Bronchial epithelial cell (primary cell): Measurements from ENCODE around the gene MBNL3. TPM values are rescaled to one million over a fixed set of nuclear protein-coding genes. Genes with fewer than 3 reads are reported as not detected.

ENCODE experiments used
- DNase-seq: peaks from one replicate; pipeline ENCODE4 v3.0.0-alpha.2; 2010; ENCODE audit warnings: low read depth
- FAIRE-seq: peaks from 2 replicates; lab custom pipeline; 2011; peaks lifted over from hg19 to GRCh38; lab: Jason Lieb, UNC
- H3K27me3 ChIP-seq: 2 replicates; pipeline ENCODE4 v1.5.1; 2011; ENCODE audit warnings: low read length; ENCODE audit not compliant: control insufficient read depth, insufficient read depth
- H3K36me3 ChIP-seq: 2 replicates; pipeline ENCODE4 v1.5.1; 2011; ENCODE audit warnings: low read length; ENCODE audit not compliant: control insufficient read depth, insufficient read depth
- H3K4me3 ChIP-seq: 2 replicates; pipeline ENCODE4 v1.5.1; 2011; ENCODE audit warnings: mild to moderate bottlenecking, low read depth, low read length, control low read depth
- total RNA-seq: library from RNA; depleted of rRNA; stranded (reverse); fragments of >200 nt; gene quantifications from 2 replicates; pipeline ENCODE4 v1.2.1, GENCODE V29; 2014
- TF ChIP-seq, protein P1 (sequence below): IDR thresholded peaks from 2 replicates; pipeline ENCODE4 v1.5.1; 2011; ENCODE audit warnings: mild to moderate bottlenecking, moderate library complexity, low read length, control low read depth, inconsistent platforms; ENCODE audit not compliant: insufficient read depth, severe bottlenecking

The MBNL3 gene
- total RNA-seq, 1 donor from 2014 or later = 3.7 TPM

DNA sequence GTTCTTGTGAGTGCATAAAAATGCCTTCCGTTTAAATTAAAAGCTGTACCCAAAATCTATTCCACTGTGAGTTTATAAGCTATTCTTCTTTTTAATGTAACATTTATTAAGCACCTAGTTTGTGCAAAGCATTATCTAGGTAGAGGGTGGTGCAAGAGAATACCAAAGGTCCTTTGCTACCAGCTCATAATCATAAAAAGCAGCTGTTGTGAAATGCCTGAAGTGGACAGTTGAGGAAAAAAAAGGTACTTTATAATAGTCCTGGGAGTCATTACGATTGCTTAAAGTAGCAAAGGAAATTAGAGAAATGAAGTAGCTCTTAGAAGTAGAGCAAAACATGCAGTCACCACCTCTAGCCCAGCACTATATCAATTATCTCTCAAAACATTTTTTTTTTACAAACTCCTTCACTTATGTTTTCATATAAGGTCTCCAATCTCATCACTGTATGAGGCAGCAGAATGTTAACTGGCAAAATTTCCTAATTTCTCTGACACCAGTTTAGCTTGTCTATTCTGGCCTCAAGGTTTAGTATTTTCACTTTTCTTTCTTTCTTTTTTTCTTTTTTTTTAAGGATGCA lies 2.1 kb downstream of the MBNL3 start:
- no peak overlapping the region for H3K4me3 ChIP-seq
- FAIRE-seq (no peak), DNase-seq (no peak)
- no peaks in the 10 kb centered on the region for H3K36me3 ChIP-seq
- TF ChIP-seq, protein P1, sequence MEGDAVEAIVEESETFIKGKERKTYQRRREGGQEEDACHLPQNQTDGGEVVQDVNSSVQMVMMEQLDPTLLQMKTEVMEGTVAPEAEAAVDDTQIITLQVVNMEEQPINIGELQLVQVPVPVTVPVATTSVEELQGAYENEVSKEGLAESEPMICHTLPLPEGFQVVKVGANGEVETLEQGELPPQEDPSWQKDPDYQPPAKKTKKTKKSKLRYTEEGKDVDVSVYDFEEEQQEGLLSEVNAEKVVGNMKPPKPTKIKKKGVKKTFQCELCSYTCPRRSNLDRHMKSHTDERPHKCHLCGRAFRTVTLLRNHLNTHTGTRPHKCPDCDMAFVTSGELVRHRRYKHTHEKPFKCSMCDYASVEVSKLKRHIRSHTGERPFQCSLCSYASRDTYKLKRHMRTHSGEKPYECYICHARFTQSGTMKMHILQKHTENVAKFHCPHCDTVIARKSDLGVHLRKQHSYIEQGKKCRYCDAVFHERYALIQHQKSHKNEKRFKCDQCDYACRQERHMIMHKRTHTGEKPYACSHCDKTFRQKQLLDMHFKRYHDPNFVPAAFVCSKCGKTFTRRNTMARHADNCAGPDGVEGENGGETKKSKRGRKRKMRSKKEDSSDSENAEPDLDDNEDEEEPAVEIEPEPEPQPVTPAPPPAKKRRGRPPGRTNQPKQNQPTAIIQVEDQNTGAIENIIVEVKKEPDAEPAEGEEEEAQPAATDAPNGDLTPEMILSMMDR = no peak
- H3K27me3 ChIP-seq = no peaks in the 10 kb centered on the region

DNA sequence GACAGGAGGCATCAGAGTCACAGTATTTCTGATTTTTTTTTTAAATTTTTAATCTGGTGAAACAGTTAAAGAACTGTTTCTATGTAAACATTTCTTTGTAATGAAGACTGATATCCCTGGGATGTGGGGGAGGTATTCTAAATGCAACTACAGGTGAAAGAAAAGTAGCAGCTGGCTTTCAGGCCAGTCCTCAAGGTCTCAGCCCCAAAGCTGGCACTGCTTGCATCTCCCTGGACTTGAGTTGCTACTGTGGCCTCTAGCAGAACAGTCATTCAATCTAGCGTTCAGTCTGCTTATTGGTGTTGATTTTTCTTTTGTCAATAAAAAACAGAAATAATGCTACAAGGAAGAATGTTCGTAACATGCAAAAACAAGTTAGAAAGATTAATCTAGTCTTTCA lies 4.9 kb downstream of the MBNL3 start:
- TF ChIP-seq, protein P1 = no peak
- no peak for FAIRE-seq

DNA sequence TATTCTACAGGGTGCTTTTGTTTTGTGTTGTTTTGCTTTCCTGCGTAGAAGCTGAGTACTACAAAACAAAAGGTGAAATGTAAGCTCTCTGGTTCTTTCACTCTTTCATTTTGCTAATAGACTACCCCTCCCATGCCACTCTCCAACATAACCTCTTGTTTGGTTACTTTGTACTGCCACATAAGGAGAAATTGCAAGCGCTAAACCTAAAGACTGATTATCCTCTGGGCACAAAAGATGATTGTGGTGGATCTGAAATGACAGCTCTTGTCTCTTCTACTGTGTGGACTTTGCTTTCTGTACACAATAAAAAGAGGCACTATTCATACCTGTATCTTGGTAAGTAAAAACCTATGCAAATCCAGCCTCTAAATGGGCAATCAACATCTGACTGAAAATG lies 5.3 kb downstream of the MBNL3 start:
- TF ChIP-seq, protein P1 = no peak
- DNase-seq (no peak), FAIRE-seq (no peak)
- no peaks in the 10 kb centered on the region for H3K36me3 ChIP-seq
- H3K4me3 ChIP-seq = no peak overlapping the region
- no peaks in the 10 kb centered on the region for H3K27me3 ChIP-seq

More for the DNA sequence above, 4.9 kb downstream of the MBNL3 start:
- H3K36me3 ChIP-seq = no peaks in the 10 kb centered on the region
- no peak for DNase-seq
- H3K4me3 ChIP-seq = no peak overlapping the region
- no peaks in the 10 kb centered on the region for H3K27me3 ChIP-seq

DNA sequence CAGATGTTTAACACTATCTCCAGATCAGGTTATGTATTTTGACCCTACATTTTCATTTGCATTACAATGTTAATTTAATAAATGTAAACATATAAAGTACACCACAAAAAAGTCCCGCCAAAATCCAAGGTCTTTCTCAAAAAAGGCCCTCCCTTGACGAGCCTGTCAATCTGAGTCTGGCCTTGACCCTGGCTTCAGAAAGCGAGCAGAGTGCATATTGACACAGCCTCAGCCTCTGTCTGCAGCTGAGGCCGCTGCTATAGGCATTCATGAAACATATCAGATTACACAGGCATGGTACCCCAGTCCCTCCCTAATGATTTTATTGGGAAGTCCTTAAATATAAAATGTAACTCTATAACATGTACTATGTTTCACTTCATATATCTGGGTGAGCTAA lies 6.2 kb downstream of the MBNL3 start:
- TF ChIP-seq, protein P1 = no peak
- H3K36me3 ChIP-seq = no peaks in the 10 kb centered on the region
- FAIRE-seq = no peak
- H3K4me3 ChIP-seq = no peak overlapping the region
- H3K27me3 ChIP-seq = no peaks in the 10 kb centered on the region
- DNase-seq = no peak

DNA sequence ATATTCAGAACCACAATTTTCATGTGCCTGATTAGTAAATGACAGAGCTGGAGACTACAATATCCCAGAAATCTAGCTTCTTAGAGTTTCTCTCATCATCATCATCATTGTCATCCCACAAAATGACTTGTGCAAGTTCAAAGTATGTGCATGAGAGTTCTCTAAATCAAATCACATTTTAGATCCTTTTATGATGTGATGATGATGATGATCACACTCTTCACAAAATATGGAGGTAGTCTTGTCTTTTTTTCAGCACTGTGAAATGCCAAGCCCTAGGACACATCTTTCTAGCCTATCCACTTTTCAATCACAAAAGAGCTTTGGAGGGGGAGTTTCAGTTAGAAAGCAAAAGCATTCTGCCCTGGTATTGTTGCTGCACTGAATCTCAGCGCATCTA lies 7.4 kb downstream of the MBNL3 start:
- FAIRE-seq (no peak), DNase-seq (no peak)
- Histone ChIP-seq H3K4me3 (no peak overlapping the region), H3K27me3 (no peaks in the 10 kb centered on the region), H3K36me3 (no peaks in the 10 kb centered on the region)
- TF ChIP-seq, protein P1 = no peak
